HEK293 (cell line): ENCODE measurements around the gene ORAI2.
A peak's percentile ranks its signal among the peaks of the same experiment; 100 is the strongest.

Experiments
- GFI1B ChIP-seq: fragments of 450-650 bp; formaldehyde crosslinking; IDR thresholded peaks from 2 replicates; pipeline ENCODE4 v1.5.1; 2016; ENCODE audit warnings: missing biosample characterization, missing genetic modification characterization
- GLIS2 ChIP-seq: fragments of 450-650 bp; formaldehyde crosslinking; IDR thresholded peaks from 2 replicates; pipeline ENCODE4 v1.5.1; 2016; ENCODE audit warnings: missing biosample characterization, missing genetic modification characterization
- HOXD13 ChIP-seq: sonication (generic); formaldehyde crosslinking; IDR thresholded peaks from 2 replicates; pipeline ENCODE4 v1.8.0; 2022; ENCODE audit warnings: missing genetic modification reagents, borderline replicate concordance
- KLF7 ChIP-seq: fragments of 450-650 bp; formaldehyde crosslinking; IDR thresholded peaks from 2 replicates; pipeline ENCODE4 v1.5.1; 2016; ENCODE audit warnings: missing biosample characterization, missing genetic modification characterization, borderline replicate concordance
- MYNN ChIP-seq: fragments of 450-650 bp; formaldehyde crosslinking; IDR thresholded peaks from 2 replicates; pipeline ENCODE4 v1.5.1; 2016; ENCODE audit warnings: missing biosample characterization, missing genetic modification characterization, borderline replicate concordance
- PRDM4 ChIP-seq: fragments of 450-650 bp; formaldehyde crosslinking; IDR thresholded peaks from 2 replicates; pipeline ENCODE4 v1.5.1; 2017; ENCODE audit warnings: missing biosample characterization, missing genetic modification characterization
- TRIM28 ChIP-seq: IDR thresholded peaks from 2 replicates; pipeline ENCODE4 v1.6.1; 2011; ENCODE audit warnings: low read length, control low read depth, borderline replicate concordance
- ZBTB11 ChIP-seq: fragments of 450-650 bp; formaldehyde crosslinking; conservative IDR thresholded peaks from 2 replicates; pipeline ENCODE4 v1.5.1; 2016; ENCODE audit warnings: low read depth, missing biosample characterization, missing genetic modification characterization
- ZBTB17 ChIP-seq: fragments of 450-650 bp; formaldehyde crosslinking; IDR thresholded peaks from 2 replicates; pipeline ENCODE4 v1.5.1; 2016; ENCODE audit warnings: missing biosample characterization, missing genetic modification characterization
- ZBTB20 ChIP-seq: fragments of 450-650 bp; formaldehyde crosslinking; IDR thresholded peaks from 2 replicates; pipeline ENCODE4 v1.5.1; 2016; ENCODE audit warnings: missing biosample characterization, missing genetic modification characterization
- ZBTB49 ChIP-seq: fragments of 450-650 bp; formaldehyde crosslinking; IDR thresholded peaks from 2 replicates; pipeline ENCODE4 v1.5.1; 2016; ENCODE audit warnings: missing biosample characterization, missing genetic modification characterization, low read depth
- ZFP41 ChIP-seq: fragments of 450-650 bp; formaldehyde crosslinking; IDR thresholded peaks from 2 replicates; pipeline ENCODE4 v1.5.1; 2016; ENCODE audit warnings: missing biosample characterization, missing genetic modification characterization, borderline replicate concordance
- ZFP69B ChIP-seq: fragments of 450-650 bp; formaldehyde crosslinking; IDR thresholded peaks from 2 replicates; pipeline ENCODE4 v1.5.1; 2016; ENCODE audit warnings: missing biosample characterization, missing genetic modification characterization
- ZNF221 ChIP-seq: fragments of 450-650 bp; formaldehyde crosslinking; IDR thresholded peaks from 2 replicates; pipeline ENCODE4 v1.5.1; 2017; ENCODE audit warnings: missing biosample characterization, missing genetic modification characterization, borderline replicate concordance
- ZNF24 ChIP-seq: fragments of 450-650 bp; formaldehyde crosslinking; IDR thresholded peaks from 2 replicates; pipeline ENCODE4 v1.5.1; 2016; ENCODE audit warnings: missing biosample characterization, missing genetic modification characterization
- ZNF280C ChIP-seq: fragments of 450-650 bp; formaldehyde crosslinking; IDR thresholded peaks from 2 replicates; pipeline ENCODE4 v1.5.1; 2016; ENCODE audit warnings: missing biosample characterization, missing genetic modification characterization
- ZNF311 ChIP-seq: fragments of 450-650 bp; formaldehyde crosslinking; IDR thresholded peaks from 2 replicates; pipeline ENCODE4 v1.5.1; 2017; ENCODE audit warnings: missing biosample characterization, missing genetic modification characterization, borderline replicate concordance
- ZNF354C ChIP-seq: fragments of 450-650 bp; formaldehyde crosslinking; IDR thresholded peaks from 2 replicates; pipeline ENCODE4 v1.5.1; 2016; ENCODE audit warnings: missing biosample characterization, missing genetic modification characterization, low read depth, borderline replicate concordance
- ZNF558 ChIP-seq: fragments of 450-650 bp; formaldehyde crosslinking; IDR thresholded peaks from 2 replicates; pipeline ENCODE4 v1.5.1; 2016; ENCODE audit warnings: missing biosample characterization, missing genetic modification characterization
- ZNF580 ChIP-seq: fragments of 450-650 bp; formaldehyde crosslinking; IDR thresholded peaks from 2 replicates; pipeline ENCODE4 v1.5.1; 2016; ENCODE audit warnings: missing biosample characterization, missing genetic modification characterization
- ZNF623 ChIP-seq: fragments of 450-650 bp; formaldehyde crosslinking; IDR thresholded peaks from 2 replicates; pipeline ENCODE4 v1.5.1; 2016; ENCODE audit warnings: missing biosample characterization, missing genetic modification characterization
- ZNF629 ChIP-seq: fragments of 450-650 bp; formaldehyde crosslinking; IDR thresholded peaks from 2 replicates; pipeline ENCODE4 v1.5.1; 2017; ENCODE audit warnings: missing biosample characterization, missing genetic modification characterization
- ZNF645 ChIP-seq: fragments of 450-650 bp; formaldehyde crosslinking; IDR thresholded peaks from 2 replicates; pipeline ENCODE4; 2016; ENCODE audit warnings: missing biosample characterization, missing genetic modification characterization
- ZNF658 ChIP-seq: fragments of 450-650 bp; formaldehyde crosslinking; IDR thresholded peaks from 2 replicates; pipeline ENCODE4; 2016; ENCODE audit warnings: missing biosample characterization, missing genetic modification characterization
- ZNF670 ChIP-seq: fragments of 450-650 bp; formaldehyde crosslinking; IDR thresholded peaks from 2 replicates; pipeline ENCODE4 v1.5.1; 2016; ENCODE audit warnings: missing biosample characterization, missing genetic modification characterization, low read depth
- ZNF76 ChIP-seq: fragments of 450-650 bp; formaldehyde crosslinking; IDR thresholded peaks from 2 replicates; pipeline ENCODE4; 2016; ENCODE audit warnings: low read depth, missing biosample characterization, missing genetic modification characterization, borderline replicate concordance
- ZNF792 ChIP-seq: fragments of 450-650 bp; formaldehyde crosslinking; IDR thresholded peaks from 2 replicates; pipeline ENCODE4 v1.5.1; 2016; ENCODE audit warnings: missing biosample characterization, missing genetic modification characterization
- ZNF830 ChIP-seq: fragments of 450-650 bp; IDR thresholded peaks from 2 replicates; pipeline ENCODE4 v1.5.0; 2018; ENCODE audit warnings: missing biosample characterization, missing genetic modification characterization, low read depth, mild to moderate bottlenecking, moderate library complexity

ORAI2 gene

GRCh38 chr7:102395873-102396709 lies 37.3 kb upstream of the ORAI2 start, which contains the start of gene PRKRIP1 (continued):
- TF ChIP-seq ZNF580 (0 out of 2 replicates have a peak, but pooled peaks have one; percentile 19), TRIM28 (no peak), GFI1B (peak; percentile 80; the same call in 1 of the 2 replicates), KLF7 (tag by site-specific recombination) (no peak), HOXD13 (CRISPR knock-in tag) (no peak), ZNF558 (tag by site-specific recombination) (no peak), ZFP69B (tag by site-specific recombination) (no peak), ZBTB20 (tag by site-specific recombination) (peak; percentile 67), PRDM4 (tag by site-specific recombination) (no peak), MYNN (no peak), ZNF354C (no peak), ZNF311 (tag by site-specific recombination) (no peak), ZBTB49 (tag by site-specific recombination) (no peak), ZNF280C (tag by site-specific recombination) (no peak), ZNF658 (tag by site-specific recombination) (no peak), ZNF830 (no peak), ZNF645 (no peak), ZBTB17 (tag by site-specific recombination) (peak; percentile 90), ZNF792 (tag by site-specific recombination) (no peak), ZNF629 (tag by site-specific recombination) (peak; percentile 56), ZFP41 (no peak), ZNF76 (tag by site-specific recombination) (no peak), ZNF670 (tag by site-specific recombination) (no peak), ZNF623 (tag by site-specific recombination) (no peak), ZNF24 (tag by site-specific recombination) (no peak), ZBTB11 (tag by site-specific recombination) (peak; percentile 44; the same call in 1 of the 2 replicates), ZNF221 (tag by site-specific recombination) (no peak), GLIS2 (tag by site-specific recombination) (peak; percentile 82)
